ENCODE results near the gene PIP. TPM values are rescaled to one million over a fixed set of nuclear protein-coding genes. Genes with fewer than 3 reads are reported as not detected.
"Not testable (repeated sequence)": the region's sequence is repeated elsewhere in the genome, so short reads cannot be mapped to it uniquely, and the experiment has no call there.

PIP gene
- total and polyA plus RNA-seq, 9 of the 15 experiments (the other 6 are each of a cell fraction or from before 2014, with no cell fraction given): not detected

GRCh38 chr7:143085109-143085508 is 46.8 kb upstream of the PIP start (continued):
- TF ChIP-seq FOXP4 (CRISPR knock-in tag; IDR thresholded peaks at IDR 0.05; ENCODE audit: borderline replicate concordance): no peak
- no peak for TF ChIP-seq SLC30A9 (CRISPR knock-in tag; IDR thresholded peaks at IDR 0.05)
- no peak for TF ChIP-seq ZBTB2 (IDR thresholded peaks at IDR 0.05)
- TF ChIP-seq, protein P1, sequence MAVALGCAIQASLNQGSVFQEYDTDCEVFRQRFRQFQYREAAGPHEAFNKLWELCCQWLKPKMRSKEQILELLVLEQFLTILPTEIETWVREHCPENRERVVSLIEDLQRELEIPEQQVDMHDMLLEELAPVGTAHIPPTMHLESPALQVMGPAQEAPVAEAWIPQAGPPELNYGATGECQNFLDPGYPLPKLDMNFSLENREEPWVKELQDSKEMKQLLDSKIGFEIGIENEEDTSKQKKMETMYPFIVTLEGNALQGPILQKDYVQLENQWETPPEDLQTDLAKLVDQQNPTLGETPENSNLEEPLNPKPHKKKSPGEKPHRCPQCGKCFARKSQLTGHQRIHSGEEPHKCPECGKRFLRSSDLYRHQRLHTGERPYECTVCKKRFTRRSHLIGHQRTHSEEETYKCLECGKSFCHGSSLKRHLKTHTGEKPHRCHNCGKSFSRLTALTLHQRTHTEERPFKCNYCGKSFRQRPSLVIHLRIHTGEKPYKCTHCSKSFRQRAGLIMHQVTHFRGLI (CRISPR knock-in tag; IDR thresholded peaks at IDR 0.05): no peak
- no peak for TF ChIP-seq MCM7 (IDR thresholded peaks at IDR 0.05)
- no peak for TF ChIP-seq KLF13 (tag; IDR thresholded peaks at IDR 0.05; ENCODE audit: borderline replicate concordance, low read depth)

DNA sequence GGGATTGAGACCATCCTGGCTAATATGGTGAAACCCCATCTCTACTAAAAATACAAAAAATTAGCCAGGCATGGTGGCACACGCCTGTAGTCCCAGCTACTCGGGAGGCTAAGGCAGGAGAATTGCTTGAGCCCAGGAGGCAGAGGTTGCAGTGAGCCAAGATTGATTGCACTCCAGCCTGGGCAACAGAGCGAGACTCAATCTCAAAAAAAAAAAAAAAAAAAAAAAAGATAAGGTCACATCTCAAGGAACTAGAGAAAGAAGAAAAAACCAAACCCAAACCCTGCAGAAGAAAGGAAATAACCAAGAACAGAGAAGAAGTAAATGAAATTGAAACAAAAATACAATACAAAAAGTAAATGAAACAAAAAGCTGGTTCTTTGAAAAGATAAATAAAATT is 46.3 kb upstream of the PIP start:
- H3K9me3 ChIP-seq (replicated peaks; ENCODE audit: control insufficient read depth, insufficient read depth, low read depth, low read length); ATAC-seq; POLR2A ChIA-PET; CTCF ChIA-PET (ENCODE audit: low intra/inter-chr PET ratio); FAIRE-seq; intact Hi-C loops (cut with micrococcal nuclease); H3K36me3 ChIP-seq (ENCODE audit: control insufficient read depth, insufficient read depth, low read length); H3K4me1 ChIP-seq (replicated peaks in 1 of 2; ENCODE audit: control insufficient read depth in 2 of 2, insufficient read depth in 2 of 2, low read length in 2 of 2); H3K4me2 ChIP-seq (ENCODE audit: insufficient read depth, low read length); H3K4me3 ChIP-seq; H3K9me1 ChIP-seq (ENCODE audit: control insufficient read depth, insufficient read depth, low read length); H4K20me1 ChIP-seq (replicated peaks; ENCODE audit: control insufficient read depth, insufficient read depth, low read length); in situ Hi-C loops (cut with MboI); H3K27me3 ChIP-seq (ENCODE audit: control insufficient read depth in 2 of 2, insufficient read depth in 2 of 2, low read length in 2 of 2); BruUV-seq (replicated peaks); DNase-seq (ENCODE audit: extremely low read depth in 1 of 4, low spot score in 3 of 4); H3K9ac ChIP-seq (ENCODE audit: insufficient read depth in 1 of 2, low read depth in 2 of 2, low read length in 2 of 2); H3K27ac ChIP-seq (ENCODE audit: extremely low read depth, low read depth, low read length); H3K79me2 ChIP-seq (ENCODE audit: control insufficient read depth, insufficient read depth, low read length); H2AFZ ChIP-seq (ENCODE audit: low read depth, low read length): not testable (repeated sequence)
- WGBS (ENCODE audit: insufficient coverage, low coverage, missing lambda C conversion rate): 0% methylated on average over 3 of the region's 3 CpGs

DNA sequence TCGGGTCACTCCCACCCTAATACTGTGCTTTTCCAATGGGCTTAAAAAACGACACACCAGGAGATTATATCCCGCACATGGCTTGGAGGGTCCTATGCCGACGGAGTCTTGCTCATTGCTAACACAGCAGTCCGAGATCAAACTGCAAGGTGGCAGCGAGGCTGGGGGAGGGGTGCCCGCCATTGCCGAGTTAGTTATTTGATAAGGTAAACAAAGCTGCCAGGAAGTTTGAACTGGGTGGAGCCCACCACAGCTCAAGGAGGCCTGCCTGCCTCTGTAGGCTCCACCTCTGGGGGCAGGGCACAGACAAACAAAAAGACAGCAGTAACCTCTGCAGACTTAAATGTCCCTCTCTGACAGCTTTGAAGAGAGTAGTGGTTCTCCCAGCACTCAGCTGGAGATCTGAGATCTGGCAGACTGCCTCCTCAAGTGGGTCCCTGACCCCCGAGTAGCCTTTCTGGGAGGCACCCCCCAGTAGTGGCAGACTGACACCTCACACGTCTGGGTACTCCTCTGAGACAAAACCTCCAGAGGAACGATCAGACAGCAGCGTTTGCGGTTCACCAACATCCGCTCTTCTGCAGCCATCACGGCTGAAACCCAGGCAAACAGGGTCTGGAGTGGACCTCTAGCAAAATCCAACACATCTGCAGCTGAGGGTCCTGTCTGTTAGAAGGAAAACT is 43.2 kb upstream of the PIP start:
- not testable (repeated sequence) for BruUV-seq (replicated peaks); H4K20me1 ChIP-seq (replicated peaks; ENCODE audit: control insufficient read depth, insufficient read depth, low read length)

More for the DNA sequence above, 43.2 kb upstream of the PIP start:
- H3K27me3 ChIP-seq (ENCODE audit: control insufficient read depth in 2 of 2, insufficient read depth in 2 of 2, low read length in 2 of 2); intact Hi-C loops (cut with micrococcal nuclease); POLR2A ChIA-PET; H3K4me3 ChIP-seq; H3K4me1 ChIP-seq (replicated peaks in 1 of 2; ENCODE audit: control insufficient read depth in 2 of 2, insufficient read depth in 2 of 2, low read length in 2 of 2); H2AFZ ChIP-seq (ENCODE audit: low read depth, low read length); H3K9me3 ChIP-seq (replicated peaks; ENCODE audit: control insufficient read depth, insufficient read depth, low read depth, low read length); DNase-seq (ENCODE audit: extremely low read depth in 1 of 4, low spot score in 3 of 4); H3K36me3 ChIP-seq (ENCODE audit: control insufficient read depth, insufficient read depth, low read length); H3K4me2 ChIP-seq (ENCODE audit: insufficient read depth, low read length); H3K9ac ChIP-seq (ENCODE audit: insufficient read depth in 1 of 2, low read depth in 2 of 2, low read length in 2 of 2); H3K27ac ChIP-seq (ENCODE audit: extremely low read depth, low read depth, low read length); FAIRE-seq; in situ Hi-C loops (cut with MboI); H3K9me1 ChIP-seq (ENCODE audit: control insufficient read depth, insufficient read depth, low read length); H3K79me2 ChIP-seq (ENCODE audit: control insufficient read depth, insufficient read depth, low read length); ATAC-seq; CTCF ChIA-PET (ENCODE audit: low intra/inter-chr PET ratio): not testable (repeated sequence)
- 2% methylated on average over 16 of the region's 16 CpGs for WGBS (ENCODE audit: insufficient coverage, low coverage, missing lambda C conversion rate)
